ENCODE data around the gene SLC9A8. TPM values are rescaled to one million over a fixed set of nuclear protein-coding genes. Genes with fewer than 3 reads are reported as not detected.

The SLC9A8 gene
- total RNA-seq, 1 donor from 2014 or later, result 8.6 TPM

DNA sequence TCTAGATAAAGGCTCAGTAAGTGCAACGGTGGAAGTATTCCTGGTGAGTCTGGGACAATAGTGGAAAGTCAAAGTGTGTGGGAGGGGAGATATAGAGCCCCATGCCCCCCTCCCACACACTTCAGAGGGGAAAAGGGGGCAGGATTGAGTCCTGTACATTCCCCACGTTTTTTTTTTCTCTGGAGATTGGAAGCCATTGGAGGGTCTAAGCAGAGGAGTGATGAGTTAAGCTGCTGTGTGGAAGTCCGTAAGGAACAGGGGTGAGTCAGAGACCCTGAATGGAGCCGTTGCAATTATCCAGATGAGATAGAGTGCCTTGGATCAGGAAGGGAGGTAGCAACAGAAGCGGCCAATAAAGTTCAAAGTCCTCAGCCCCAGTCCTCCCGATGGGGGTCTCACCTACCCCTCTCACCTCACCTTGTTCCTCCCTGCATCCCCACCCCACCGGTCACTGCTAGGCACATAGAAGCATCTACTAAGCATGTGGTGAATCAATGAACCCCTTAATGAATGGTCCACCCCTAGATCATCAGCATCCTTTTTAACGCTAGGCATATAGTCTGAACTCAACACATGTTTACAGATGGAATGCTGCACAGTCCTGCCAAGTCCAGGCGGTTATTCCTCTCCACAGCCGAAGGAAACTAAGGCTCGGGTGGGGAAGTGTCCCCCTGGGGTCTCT lies 662 bp upstream of the SLC9A8 start:
- no peak for DNase-seq (ENCODE audit: low spot score)
- peak; percentile 28 for ATAC-seq

- peak; percentile 41 for DNase-seq (ENCODE audit: low spot score)
- no peak for ATAC-seq
These were observed 812 bp downstream of the SLC9A8 start for GRCh38 chr20:49813305-49813974.

DNA sequence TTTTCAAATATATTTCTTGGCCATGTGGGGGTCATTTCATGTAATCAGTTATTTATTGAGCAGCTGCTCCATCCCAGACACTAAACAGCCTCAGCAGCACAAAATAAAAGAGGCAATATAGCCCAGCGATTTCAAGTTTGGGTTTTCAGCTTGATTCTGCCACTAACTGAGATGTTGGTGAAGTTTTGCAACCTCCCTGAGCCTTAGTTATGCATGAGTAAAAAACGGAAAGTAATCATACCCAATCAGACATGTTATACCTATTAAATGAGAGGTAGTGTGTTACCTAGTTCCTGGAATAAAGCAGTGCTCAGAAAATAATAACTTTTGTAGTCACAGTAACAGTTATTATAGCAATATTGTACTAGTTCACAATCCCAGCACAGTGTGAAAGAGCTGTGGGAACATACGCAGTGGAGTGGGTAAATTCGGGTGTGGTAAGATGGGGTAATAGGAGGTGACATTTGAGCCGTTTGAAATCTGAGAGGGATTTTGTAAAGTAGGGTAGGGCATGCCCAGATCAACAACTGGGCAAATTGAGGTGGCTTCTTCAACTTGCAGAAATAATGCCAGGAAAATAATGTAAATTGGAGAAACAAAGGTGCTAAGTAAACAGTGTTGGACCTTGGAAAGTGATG lies 1.5 kb downstream of the SLC9A8 start:
- DNase-seq (ENCODE audit: low spot score), result peak; percentile 23
- ATAC-seq, result no peak

DNA sequence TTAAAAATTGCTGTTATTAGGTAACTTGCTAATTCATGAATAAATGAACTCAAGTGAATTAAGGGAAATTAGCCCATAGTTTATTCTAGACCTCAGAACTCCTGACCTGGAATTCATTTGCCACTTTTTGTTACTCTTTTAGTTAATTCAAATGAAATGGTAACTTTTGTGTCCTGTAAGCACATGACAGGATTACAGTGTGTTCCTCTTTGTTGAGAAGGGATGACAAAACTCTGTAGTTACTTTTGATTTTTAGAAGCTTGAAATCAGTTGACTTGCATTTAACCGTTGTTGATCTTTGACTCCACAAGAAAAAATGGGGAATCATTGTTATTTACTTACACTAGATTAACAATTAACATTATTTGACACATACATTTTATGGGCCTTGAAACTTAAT lies 6.2 kb downstream of the SLC9A8 start:
- ATAC-seq, result no peak
- no peak for DNase-seq (ENCODE audit: low spot score)

- DNase-seq (ENCODE audit: low spot score) (no peak), ATAC-seq (no peak)
These were observed 7.1 kb downstream of the SLC9A8 start for GRCh38 chr20:49819702-49820101.

DNA sequence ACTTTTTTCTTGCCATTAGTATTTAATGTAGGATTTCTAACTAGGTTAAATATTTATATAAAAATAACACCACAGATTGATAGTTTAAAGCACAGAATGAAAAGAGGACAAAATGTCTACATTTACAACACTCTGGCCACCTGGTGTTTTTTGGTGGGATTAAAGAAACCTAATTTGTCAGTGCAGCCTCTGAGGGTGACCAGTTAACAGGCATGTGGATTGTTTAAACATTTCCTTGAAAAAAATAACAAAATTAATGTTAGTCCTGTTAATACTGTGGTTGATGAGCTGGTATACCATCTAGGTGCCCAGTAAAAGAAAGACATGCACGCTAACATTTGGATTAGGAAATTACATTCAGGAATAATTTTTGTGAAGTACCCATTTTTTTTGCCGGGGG lies 8.8 kb downstream of the SLC9A8 start:
- ATAC-seq (no peak), DNase-seq (ENCODE audit: low spot score) (no peak)

DNA sequence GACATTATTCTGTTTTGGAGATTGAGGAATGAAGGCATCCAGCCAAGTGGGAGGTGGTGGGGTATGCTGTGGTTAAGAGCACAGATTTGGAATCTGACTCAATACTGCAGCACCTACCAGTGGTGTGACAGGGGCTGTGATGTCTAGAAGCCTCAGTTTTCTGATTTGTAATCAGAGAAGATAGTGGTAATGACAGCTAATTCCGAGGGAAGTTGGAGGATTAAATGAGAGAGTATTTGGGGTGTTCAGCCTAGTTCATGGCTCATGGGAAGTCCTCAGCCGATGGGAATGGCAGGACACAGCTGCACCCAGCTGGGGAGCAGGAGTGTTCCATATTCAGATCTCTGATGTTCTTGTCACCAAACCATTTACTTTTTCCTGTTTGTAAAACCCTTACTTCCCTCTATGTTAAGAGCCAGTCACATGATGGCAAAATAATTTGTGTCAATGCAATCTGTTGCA lies 9.3 kb downstream of the SLC9A8 start:
- DNase-seq (ENCODE audit: low spot score) (no peak), ATAC-seq (no peak)

GRCh38 chr20:49823152-49823847 lies 10.7 kb downstream of the SLC9A8 start:
- DNase-seq (ENCODE audit: low spot score), result no peak
- peak; percentile 56 for ATAC-seq

DNA sequence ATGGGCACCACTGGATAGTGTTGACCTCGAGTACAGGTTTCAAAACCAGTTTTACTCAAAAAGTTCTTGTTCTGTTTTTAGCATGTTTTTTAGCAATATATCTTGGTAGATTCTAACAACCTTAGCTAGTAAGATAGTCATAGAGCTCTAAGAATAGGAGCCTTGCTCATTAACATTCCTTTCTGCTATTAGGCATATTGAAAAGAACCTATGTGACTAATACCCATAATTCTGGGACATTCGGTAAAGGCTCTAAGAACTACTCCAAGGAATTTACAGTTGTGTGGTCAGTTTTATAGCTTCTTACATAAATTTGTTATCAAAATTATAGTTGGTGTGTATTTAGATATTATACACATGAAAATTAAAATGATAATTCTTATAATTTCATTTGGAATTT lies 11.6 kb downstream of the SLC9A8 start:
- ATAC-seq (no peak), DNase-seq (ENCODE audit: low spot score) (no peak)

DNA sequence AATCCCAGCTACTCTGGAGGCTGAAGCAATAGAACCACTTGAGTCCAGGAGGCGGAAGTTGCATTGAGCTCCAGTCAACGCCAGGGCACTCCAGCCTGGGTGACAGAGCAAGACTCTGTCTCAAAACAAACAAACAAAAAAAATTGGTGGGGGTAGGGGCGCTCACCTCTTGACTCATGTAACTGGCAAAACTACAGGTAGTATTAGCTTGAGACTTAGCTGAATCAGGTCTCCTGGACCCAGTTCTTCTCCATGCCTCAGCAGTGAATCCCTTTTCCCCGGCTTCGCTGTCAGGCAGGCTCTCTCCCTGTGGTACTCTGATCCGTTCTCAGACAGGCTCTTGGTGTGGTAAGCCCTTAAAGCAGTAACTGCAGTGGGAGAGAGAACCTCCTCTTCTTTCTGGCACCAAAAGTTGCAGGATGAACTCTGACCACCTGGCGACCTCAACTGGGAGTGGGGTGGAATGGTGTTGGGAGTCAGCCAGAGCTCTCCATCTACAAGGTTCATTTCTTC lies 12.9 kb downstream of the SLC9A8 start:
- ATAC-seq, result peak; percentile 92

DNA sequence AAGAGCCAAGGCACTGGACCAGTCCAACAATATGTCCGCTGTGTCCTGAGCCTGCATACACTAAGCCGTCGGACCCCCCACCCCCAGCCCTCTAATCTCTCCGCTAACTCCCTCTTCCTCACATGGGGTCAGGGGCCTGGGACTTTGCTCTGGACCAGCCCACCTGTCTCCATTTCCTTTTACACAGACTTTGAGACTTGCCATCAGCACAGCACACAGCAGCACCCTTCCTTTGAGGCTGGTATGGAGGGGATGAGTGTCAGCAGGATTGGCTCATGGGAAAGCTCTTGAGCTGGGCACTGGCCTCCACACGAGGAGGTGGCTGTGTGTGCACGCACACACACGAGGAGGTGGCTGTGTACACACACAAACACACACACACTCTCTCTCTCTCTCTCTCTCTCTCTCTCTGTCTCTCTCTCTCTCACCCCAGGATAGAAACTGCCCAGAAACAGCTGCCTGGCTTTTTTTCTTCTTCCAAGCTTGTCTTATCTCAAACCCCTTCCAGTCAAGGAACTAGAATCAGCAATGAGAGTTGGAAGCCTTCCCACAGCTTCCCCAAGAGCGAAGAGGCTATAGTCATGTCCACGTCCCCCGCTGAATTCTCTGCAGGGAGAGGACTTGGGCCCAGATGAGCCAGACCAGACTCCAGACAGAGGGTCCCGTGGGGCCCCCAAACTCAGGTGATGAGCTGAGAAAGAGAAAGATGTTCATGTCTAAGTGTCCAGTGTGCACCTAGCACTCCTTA lies 18.6 kb downstream of the SLC9A8 start:
- ATAC-seq (peak; percentile 45), DNase-seq (ENCODE audit: low spot score) (no peak)

More for the DNA sequence above, 12.9 kb downstream of the SLC9A8 start:
- peak; percentile 84 for DNase-seq (ENCODE audit: low spot score)

- DNase-seq (ENCODE audit: low spot score), result no peak
- ATAC-seq, result peak; percentile 50
These were observed 19.4 kb downstream of the SLC9A8 start for GRCh38 chr20:49831770-49832631.

DNA sequence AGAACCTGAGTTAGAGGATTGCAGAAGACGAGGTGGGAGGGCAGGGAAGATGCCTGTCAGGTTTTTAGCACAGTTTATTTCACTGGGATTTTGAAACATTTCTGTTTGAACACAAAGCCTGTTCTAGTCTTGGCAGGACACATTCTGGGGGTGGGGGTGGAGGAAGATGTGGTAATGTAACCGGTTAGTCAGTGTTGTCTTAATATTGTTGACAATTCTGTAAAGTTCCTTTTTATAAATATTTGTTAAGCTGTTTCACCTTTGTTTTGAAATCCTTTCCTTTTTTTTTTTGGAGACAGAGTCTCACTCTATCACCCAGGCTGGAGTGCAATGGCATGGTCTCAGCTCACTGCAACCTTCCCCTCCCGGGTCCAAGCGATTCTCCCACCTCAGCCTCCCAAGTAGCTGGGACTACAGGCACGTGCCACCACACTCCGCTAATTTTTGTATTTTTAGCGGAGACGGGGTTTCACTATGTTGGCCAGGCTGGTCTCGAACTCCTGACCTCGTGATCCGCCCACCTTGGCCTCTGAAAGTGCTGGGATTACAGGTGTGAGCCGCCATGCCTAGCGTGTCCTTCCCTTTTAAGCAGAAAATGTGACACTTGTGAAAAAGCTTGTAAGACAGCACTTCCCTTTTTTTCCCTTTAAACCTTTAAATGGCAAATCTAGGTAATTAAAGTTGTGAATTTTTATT lies 20.2 kb downstream of the SLC9A8 start:
- DNase-seq (ENCODE audit: low spot score) (peak; percentile 84), ATAC-seq (peak; percentile 83)

- no peak for DNase-seq (ENCODE audit: low spot score)
These were observed 20.9 kb downstream of the SLC9A8 start for GRCh38 chr20:49833483-49833882.

GRCh38 chr20:49835031-49835430 lies 22.4 kb downstream of the SLC9A8 start:
- ATAC-seq (no peak), DNase-seq (ENCODE audit: low spot score) (no peak)

More at GRCh38 chr20:49833483-49833882, 20.9 kb downstream of the SLC9A8 start:
- ATAC-seq, result no peak

DNA sequence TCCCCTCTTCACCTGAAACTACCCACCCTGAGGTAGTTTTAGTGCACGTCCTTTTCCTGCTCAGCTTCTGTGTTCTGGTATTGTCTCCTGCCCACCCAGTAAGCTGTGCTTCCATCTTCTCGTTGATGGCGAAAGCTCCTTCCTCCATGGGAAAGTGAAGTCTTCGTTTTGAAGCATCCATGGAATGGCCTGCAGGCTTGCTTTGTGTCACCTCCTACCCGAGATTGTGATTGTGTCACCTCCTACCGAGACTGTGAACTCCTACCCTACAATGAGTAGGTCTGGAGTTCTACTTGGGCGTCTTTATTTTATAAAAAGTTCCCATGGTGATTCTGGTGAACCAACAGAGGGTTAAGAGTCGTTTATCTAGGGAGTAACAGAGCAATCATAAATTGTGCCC lies 25.9 kb downstream of the SLC9A8 start:
- DNase-seq (ENCODE audit: low spot score), result no peak
- no peak for ATAC-seq

DNA sequence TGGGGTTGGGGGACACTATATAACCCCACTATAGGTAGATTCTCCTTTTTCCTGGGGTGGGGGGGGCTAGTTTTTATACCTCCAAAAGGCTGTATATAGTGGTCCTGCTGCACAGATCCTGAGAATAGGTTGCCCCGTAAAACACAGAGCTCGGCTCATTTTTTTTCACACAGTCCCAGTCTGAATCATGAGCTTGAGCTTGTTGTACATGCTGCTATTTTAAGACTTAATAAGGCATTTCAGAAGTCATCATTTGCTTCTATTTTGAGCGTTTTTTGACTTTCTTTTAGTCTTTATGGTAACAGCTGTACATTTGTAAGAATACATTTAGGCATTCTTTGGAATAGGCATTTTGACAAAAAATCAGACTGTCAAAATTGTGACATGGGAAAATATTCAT lies 30.5 kb downstream of the SLC9A8 start:
- ATAC-seq (no peak), DNase-seq (ENCODE audit: low spot score) (no peak)

- ATAC-seq, result no peak
- no peak for DNase-seq (ENCODE audit: low spot score)
These were observed 31.2 kb downstream of the SLC9A8 start for GRCh38 chr20:49843770-49844380.
